A549 (cell line): ENCODE measurements around the gene NPIPA7.
"Not testable (repeated sequence)": the region's sequence is repeated elsewhere in the genome, so short reads cannot be mapped to it uniquely, and the experiment has no call there.

Source experiments
- CTCF ChIP-seq: fragments of >200 bp; sonication (Bioruptor Twin); formaldehyde crosslinking; IDR thresholded peaks from 3 replicates; pipeline ENCODE4 v1.5.1; 2016
- EP300 ChIP-seq, 2 experiments: fragments of >200 bp; sonication (Bioruptor Twin); formaldehyde crosslinking; IDR thresholded peaks; 2 replicates in 1 of 2; 3 replicates in 1 of 2; pipeline ENCODE4 v1.6.1; 2016 to 2017
- ESRRA ChIP-seq: fragments of 150-350 bp; IDR thresholded peaks from 2 replicates; pipeline ENCODE4 v1.6.1; 2014; ENCODE audit warnings: mild to moderate bottlenecking, low read length, borderline replicate concordance
- FOSL2 ChIP-seq, 2 experiments: fragments of 450-650 bp in 1 of 2; fragments of >200 bp in 1 of 2; sonication (Bioruptor Twin) in 1 of 2; formaldehyde crosslinking; IDR thresholded peaks; 2 replicates each; pipeline versions ENCODE4 v1.5.0 to v1.6.1; 2016 to 2020; ENCODE audit warnings: mild to moderate bottlenecking in 1 of 2, moderate library complexity in 1 of 2
- HDAC2 ChIP-seq: fragments of 200-600 bp; sonication (generic); IDR thresholded peaks from 2 replicates; pipeline ENCODE4 v1.6.1; 2016
- HOXA7 ChIP-seq: fragments of 250-450 bp; sonication (Bioruptor Pico); IDR thresholded peaks from 2 replicates; pipeline ENCODE4 v1.5.0; 2020; ENCODE audit warnings: mild to moderate bottlenecking, moderate library complexity
- JUN ChIP-seq, 2 experiments: fragments of >200 bp; sonication (Bioruptor Twin); formaldehyde crosslinking; IDR thresholded peaks; 2 replicates in 1 of 2; 3 replicates in 1 of 2; pipeline ENCODE4 v1.6.1; 2016 to 2017
- MYC ChIP-seq: IDR thresholded peaks from 2 replicates; pipeline ENCODE4 v1.6.1; 2012; ENCODE audit warnings: mild to moderate bottlenecking, inconsistent platforms, low read length, improper control_type of control experiment, borderline replicate concordance
- NPAS2 ChIP-seq: fragments of 250-450 bp; sonication (Bioruptor Pico); IDR thresholded peaks from 2 replicates; pipeline ENCODE4 v1.8.0; 2022; ENCODE audit warnings: mild to moderate bottlenecking, moderate library complexity, borderline replicate concordance
- POLR2A ChIP-seq: IDR thresholded peaks from 2 replicates; pipeline ENCODE4 v1.6.1; 2012; ENCODE audit warnings: mild to moderate bottlenecking, low read length
- POLR2AphosphoS2 ChIP-seq: conservative IDR thresholded peaks from 2 replicates; pipeline ENCODE4 v1.6.1; 2012; ENCODE audit warnings: low read length, improper control_type of control experiment, inconsistent platforms
- RAD21 ChIP-seq, 2 experiments: fragments of >200 bp in 1 of 2; sonication (Bioruptor Twin) in 1 of 2; formaldehyde crosslinking in 1 of 2; IDR thresholded peaks in 1 of 2; conservative IDR thresholded peaks in 1 of 2; 2 replicates in 1 of 2; 3 replicates in 1 of 2; pipeline ENCODE4 v1.6.1; 2012 to 2018; ENCODE audit warnings: inconsistent platforms in 1 of 2
- TP53 ChIP-seq: fragments of 250-450 bp; sonication (Bioruptor Pico); IDR thresholded peaks from 2 replicates; pipeline ENCODE4 v1.5.0; 2021; ENCODE audit warnings: mild to moderate bottlenecking, moderate library complexity

GRCh38 chr16:16374192-16374591 lies 4.7 kb upstream of the NPIPA7 start:
- not testable (repeated sequence) for TF ChIP-seq MYC; POLR2AphosphoS2; ESRRA; CTCF; RAD21 (conservative IDR thresholded peaks at IDR 0.05 in 1 of 2, IDR thresholded peaks at IDR 0.05 in 1 of 2); FOSL2 (IDR thresholded peaks at IDR 0.05); FOSL2 (CRISPR knock-in tag; IDR thresholded peaks at IDR 0.05); EP300 (IDR thresholded peaks at IDR 0.05); TP53 (CRISPR knock-in tag); POLR2A; JUN (IDR thresholded peaks at IDR 0.05); HOXA7 (CRISPR knock-in tag); NPAS2 (CRISPR knock-in tag); HDAC2
